ENCODE data around the gene LARP4B. TPM values are rescaled to one million over a fixed set of nuclear protein-coding genes. Genes with fewer than 3 reads are reported as not detected.
A peak's percentile ranks its signal among the peaks of the same experiment; 100 is the strongest.

Gene LARP4B
- polyA plus RNA-seq (2013, experiment 1 of 2) = 19.0 TPM
- 18.3 TPM for polyA plus RNA-seq (2013, experiment 2 of 2)

- Histone ChIP-seq H3K9me3 (ENCODE audit: control insufficient read depth, low read length) (no peaks in the 10 kb centered on the region), H4K91ac (ENCODE audit: low read length) (peak within 1 kb of the TSS; percentile 96), H4K8ac (ENCODE audit: low read length) (peak within 1 kb of the TSS; percentile 99), H2BK12ac (ENCODE audit: low read length in 2 of 2) (no peak within 1 kb of the TSS), H3K36me3 (ENCODE audit: control insufficient read depth in 1 of 2, insufficient read depth in 2 of 2, low read depth in 1 of 2, low read length in 2 of 2) (peaks cover 0 to 4% of the 10 kb centered on the region in 2 experiments), H2BK5ac (ENCODE audit: low read depth, low read length, poor library complexity, severe bottlenecking) (no peak within 1 kb of the TSS), H2AK5ac (ENCODE audit: low read length, severe bottlenecking) (no peak within 1 kb of the TSS), H3K23ac (ENCODE audit: low read length in 2 of 2) (peak within 1 kb of the TSS in 1 of 2 experiments; percentile 59), H3K4me2 (ENCODE audit: low read length, poor library complexity, severe bottlenecking) (peak within 1 kb of the TSS; percentile 75), H3K18ac (ENCODE audit: low read depth in 1 of 2, low read length in 2 of 2) (peak within 1 kb of the TSS; percentile 87 to 96), H3K79me1 (replicated peaks; ENCODE audit: low read length, poor library complexity, severe bottlenecking) (peaks cover 2% of the 10 kb centered on the region), H3K27me3 (ENCODE audit: control insufficient read depth in 1 of 2, insufficient read depth in 1 of 2, low read length in 2 of 2) (no peaks in the 10 kb centered on the region), H2AFZ (ENCODE audit: low read depth, low read length) (peak within 1 kb of the TSS; percentile 42), H2BK120ac (ENCODE audit: low read depth, low read length) (peak within 1 kb of the TSS; percentile 98), H3K4me1 (ENCODE audit: control insufficient read depth, insufficient read depth, low read depth, low read length) (peaks cover 13% of the 10 kb centered on the region), H3K4ac (ENCODE audit: low read depth in 1 of 2, low read length in 2 of 2) (peak within 1 kb of the TSS in 1 of 2 experiments; percentile 95), H3K27ac (ENCODE audit: low read length, poor library complexity, severe bottlenecking) (peak within 1 kb of the TSS; percentile 54), H2BK15ac (ENCODE audit: low read depth, poor library complexity, severe bottlenecking) (peak within 1 kb of the TSS; percentile 89), H3K14ac (ENCODE audit: low read length in 2 of 2) (peak within 1 kb of the TSS; percentile 43 to 75), H3K9ac (ENCODE audit: low read length) (peak within 1 kb of the TSS; percentile 92), H3K4me3 (ENCODE audit: insufficient read depth in 1 of 2, low read depth in 1 of 2, low read length in 2 of 2) (peak within 1 kb of the TSS; percentile 89 to 91)
- WGBS = under 1% methylated on average over 51 of the region's 137 CpGs
- peak; percentile 98 for DNase-seq
Observed at GRCh38 chr10:931326-932318, at the start of gene LARP4B. TSS of gene LARP4B (minus strand) at chr10:931705. CDS start at chr10:885721, 45,984 bp downstream.

- Histone ChIP-seq H3K4ac (ENCODE audit: low read depth in 1 of 2, low read length in 2 of 2) (no peak overlapping the region), H2AFZ (ENCODE audit: low read depth, low read length) (no peak overlapping the region), H4K91ac (ENCODE audit: low read length) (no peak overlapping the region), H3K4me2 (ENCODE audit: low read length, poor library complexity, severe bottlenecking) (no peak overlapping the region), H2BK12ac (ENCODE audit: low read length in 2 of 2) (no peak overlapping the region), H3K23ac (ENCODE audit: low read length in 2 of 2) (no peak overlapping the region), H3K27me3 (ENCODE audit: control insufficient read depth in 1 of 2, insufficient read depth in 1 of 2, low read length in 2 of 2) (no peaks in the 10 kb centered on the region), H3K18ac (ENCODE audit: low read depth in 1 of 2, low read length in 2 of 2) (no peak overlapping the region), H3K4me1 (ENCODE audit: control insufficient read depth, insufficient read depth, low read depth, low read length) (peaks cover 3% of the 10 kb centered on the region), H3K27ac (ENCODE audit: low read length, poor library complexity, severe bottlenecking) (no peak overlapping the region), H2BK15ac (ENCODE audit: low read depth, poor library complexity, severe bottlenecking) (no peak overlapping the region), H2BK120ac (ENCODE audit: low read depth, low read length) (no peak overlapping the region), H3K79me1 (replicated peaks; ENCODE audit: low read length, poor library complexity, severe bottlenecking) (peaks cover 30% of the 10 kb centered on the region), H3K9me3 (ENCODE audit: control insufficient read depth, low read length) (peaks cover 37% of the 10 kb centered on the region), H3K9ac (ENCODE audit: low read length) (no peak overlapping the region), H3K36me3 (ENCODE audit: control insufficient read depth in 1 of 2, insufficient read depth in 2 of 2, low read depth in 1 of 2, low read length in 2 of 2) (peaks cover 13 to 18% of the 10 kb centered on the region in 2 experiments), H4K8ac (ENCODE audit: low read length) (no peak overlapping the region), H2BK5ac (ENCODE audit: low read depth, low read length, poor library complexity, severe bottlenecking) (no peak overlapping the region), H3K4me3 (ENCODE audit: insufficient read depth in 1 of 2, low read depth in 1 of 2, low read length in 2 of 2) (peak overlapping the region in 1 of 2 experiments; percentile 16), H2AK5ac (ENCODE audit: low read length, severe bottlenecking) (no peak overlapping the region), H3K14ac (ENCODE audit: low read length in 2 of 2) (no peak overlapping the region)
- DNase-seq = no peak
- 93% methylated on average over 5 of the region's 5 CpGs for WGBS
Observed at GRCh38 chr10:980468-981093, 49.1 kb upstream of the LARP4B start.

- Histone ChIP-seq H3K36me3 (ENCODE audit: control insufficient read depth in 1 of 2, insufficient read depth in 2 of 2, low read depth in 1 of 2, low read length in 2 of 2) (peaks cover 0 to 20% of the 10 kb centered on the region in 2 experiments), H3K27me3 (ENCODE audit: control insufficient read depth in 1 of 2, insufficient read depth in 1 of 2, low read length in 2 of 2) (no peaks in the 10 kb centered on the region), H2BK120ac (ENCODE audit: low read depth, low read length) (no peak overlapping the region), H3K4me1 (ENCODE audit: control insufficient read depth, insufficient read depth, low read depth, low read length) (peaks cover 7% of the 10 kb centered on the region), H3K18ac (ENCODE audit: low read depth in 1 of 2, low read length in 2 of 2) (no peak overlapping the region), H3K23ac (ENCODE audit: low read length in 2 of 2) (no peak overlapping the region), H3K9ac (ENCODE audit: low read length) (no peak overlapping the region), H3K9me3 (ENCODE audit: control insufficient read depth, low read length) (peaks cover 37% of the 10 kb centered on the region), H3K4ac (ENCODE audit: low read depth in 1 of 2, low read length in 2 of 2) (no peak overlapping the region), H3K79me1 (replicated peaks; ENCODE audit: low read length, poor library complexity, severe bottlenecking) (peaks cover 23% of the 10 kb centered on the region), H2BK15ac (ENCODE audit: low read depth, poor library complexity, severe bottlenecking) (no peak overlapping the region), H2AFZ (ENCODE audit: low read depth, low read length) (no peak overlapping the region), H2AK5ac (ENCODE audit: low read length, severe bottlenecking) (no peak overlapping the region), H2BK12ac (ENCODE audit: low read length in 2 of 2) (no peak overlapping the region), H3K4me2 (ENCODE audit: low read length, poor library complexity, severe bottlenecking) (no peak overlapping the region), H3K14ac (ENCODE audit: low read length in 2 of 2) (no peak overlapping the region), H3K4me3 (ENCODE audit: insufficient read depth in 1 of 2, low read depth in 1 of 2, low read length in 2 of 2) (no peak overlapping the region), H4K8ac (ENCODE audit: low read length) (no peak overlapping the region), H4K91ac (ENCODE audit: low read length) (no peak overlapping the region), H2BK5ac (ENCODE audit: low read depth, low read length, poor library complexity, severe bottlenecking) (no peak overlapping the region), H3K27ac (ENCODE audit: low read length, poor library complexity, severe bottlenecking) (no peak overlapping the region)
- 93% methylated on average over 2 of the region's 2 CpGs for WGBS
- DNase-seq = no peak
Observed at GRCh38 chr10:978826-979421, 47.4 kb upstream of the LARP4B start.

Measured in mesenchymal stem cell (in vitro differentiated cells and primary cell).